ENCODE data around the gene PRR19.
"Not testable (repeated sequence)": the region's sequence is repeated elsewhere in the genome, so short reads cannot be mapped to it uniquely, and the experiment has no call there.

PRR19 gene

DNA sequence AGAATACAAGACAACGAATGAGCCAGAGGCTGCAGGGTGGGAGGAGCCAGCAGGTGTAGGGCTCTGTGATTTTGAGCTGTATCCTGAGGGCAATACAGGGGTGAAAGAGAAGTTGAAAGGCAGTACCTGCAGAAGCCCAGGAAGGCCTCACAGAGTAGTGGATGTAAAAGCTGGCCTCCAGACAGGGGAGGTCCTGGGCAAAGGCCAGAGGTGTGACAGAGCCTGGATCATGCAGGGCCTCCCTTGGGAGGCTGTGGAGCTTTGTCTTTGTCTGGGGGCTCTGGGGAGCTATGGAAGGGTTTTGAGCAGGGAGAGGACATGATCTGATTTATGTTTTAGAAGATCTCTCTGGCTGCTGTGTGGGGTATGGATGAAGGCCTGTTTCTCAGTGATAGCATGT is 26.2 kb downstream of the PRR19 start:
- no peak for DNase-seq (ENCODE audit: low read depth)
- TF ChIP-seq, protein P1, sequence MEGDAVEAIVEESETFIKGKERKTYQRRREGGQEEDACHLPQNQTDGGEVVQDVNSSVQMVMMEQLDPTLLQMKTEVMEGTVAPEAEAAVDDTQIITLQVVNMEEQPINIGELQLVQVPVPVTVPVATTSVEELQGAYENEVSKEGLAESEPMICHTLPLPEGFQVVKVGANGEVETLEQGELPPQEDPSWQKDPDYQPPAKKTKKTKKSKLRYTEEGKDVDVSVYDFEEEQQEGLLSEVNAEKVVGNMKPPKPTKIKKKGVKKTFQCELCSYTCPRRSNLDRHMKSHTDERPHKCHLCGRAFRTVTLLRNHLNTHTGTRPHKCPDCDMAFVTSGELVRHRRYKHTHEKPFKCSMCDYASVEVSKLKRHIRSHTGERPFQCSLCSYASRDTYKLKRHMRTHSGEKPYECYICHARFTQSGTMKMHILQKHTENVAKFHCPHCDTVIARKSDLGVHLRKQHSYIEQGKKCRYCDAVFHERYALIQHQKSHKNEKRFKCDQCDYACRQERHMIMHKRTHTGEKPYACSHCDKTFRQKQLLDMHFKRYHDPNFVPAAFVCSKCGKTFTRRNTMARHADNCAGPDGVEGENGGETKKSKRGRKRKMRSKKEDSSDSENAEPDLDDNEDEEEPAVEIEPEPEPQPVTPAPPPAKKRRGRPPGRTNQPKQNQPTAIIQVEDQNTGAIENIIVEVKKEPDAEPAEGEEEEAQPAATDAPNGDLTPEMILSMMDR (IDR thresholded peaks at IDR 0.05; ENCODE audit: insufficient read depth, low read depth, low read length, missing control alignments), result no peak
- no peak overlapping the region for H3K4me3 ChIP-seq (ENCODE audit: low read length)

DNA sequence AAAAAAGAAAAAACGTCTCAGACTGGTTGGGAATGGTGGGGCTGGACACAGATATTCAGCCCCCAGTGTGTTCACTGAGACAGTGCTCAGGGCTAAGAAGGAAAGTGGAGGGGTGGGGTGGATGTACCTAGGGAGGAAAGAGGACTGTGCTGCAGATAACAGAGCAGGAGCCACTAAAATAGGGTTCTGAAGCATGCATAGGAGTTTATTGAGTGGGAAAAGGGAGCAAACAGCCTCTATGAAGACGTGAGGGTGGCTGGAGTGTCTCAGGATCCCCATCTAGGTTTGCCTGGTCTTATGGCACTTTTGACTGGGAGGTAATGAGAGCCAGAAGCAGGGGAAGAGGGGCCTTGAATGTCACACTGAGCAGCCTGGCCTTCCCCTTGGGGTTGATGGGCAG is 26.9 kb downstream of the PRR19 start:
- DNase-seq (ENCODE audit: low read depth), result no peak
- H3K4me3 ChIP-seq (ENCODE audit: low read length), result no peak overlapping the region
- TF ChIP-seq, protein P1 (IDR thresholded peaks at IDR 0.05; ENCODE audit: insufficient read depth, low read depth, low read length, missing control alignments), result no peak

DNA sequence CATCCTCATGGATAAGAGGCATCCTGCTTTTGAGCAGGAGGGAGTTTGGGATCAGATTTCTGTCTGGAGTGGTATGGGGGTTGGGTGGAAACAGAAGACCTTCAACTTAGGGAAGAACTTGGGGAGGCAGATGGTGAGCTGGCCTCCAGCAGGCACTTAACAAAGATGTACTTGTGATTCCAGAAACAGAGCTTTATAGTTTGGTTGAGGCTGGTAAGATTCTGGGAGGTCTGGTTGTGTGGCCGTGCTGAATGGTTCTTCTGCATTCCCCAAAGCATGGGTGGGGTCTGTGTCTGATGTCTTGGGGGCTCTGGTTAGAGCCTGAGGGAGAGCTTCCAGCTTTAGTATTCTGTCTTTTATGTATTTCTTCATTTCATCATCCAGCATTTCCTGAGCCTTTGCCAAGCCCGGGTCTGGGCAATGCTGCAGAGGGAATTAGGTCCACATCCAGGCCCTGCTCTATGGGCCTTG is 28.3 kb downstream of the PRR19 start:
- TF ChIP-seq, protein P1 (IDR thresholded peaks at IDR 0.05; ENCODE audit: insufficient read depth, low read depth, low read length, missing control alignments), result no peak
- H3K4me3 ChIP-seq (ENCODE audit: low read length), result no peak overlapping the region
- DNase-seq (ENCODE audit: low read depth), result no peak

DNA sequence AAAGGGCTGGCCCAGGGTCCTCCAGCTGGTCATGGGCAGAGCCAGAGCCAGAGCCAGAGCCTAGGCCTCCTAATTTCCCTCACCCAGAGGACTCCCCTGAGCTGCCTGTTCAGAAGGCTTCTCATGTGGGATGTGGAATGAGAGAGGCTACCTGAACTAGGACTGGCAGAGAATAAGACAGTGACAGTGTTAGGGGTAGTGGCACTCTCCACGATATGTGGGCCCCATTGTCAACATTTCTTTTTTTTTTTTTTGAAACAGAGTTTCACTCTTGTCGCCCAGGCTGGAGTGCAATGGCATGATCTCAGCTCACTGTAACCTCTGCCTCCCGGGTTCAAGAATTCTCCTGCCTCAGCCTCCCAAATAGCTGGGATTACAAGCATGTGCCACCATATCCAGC is 29.4 kb downstream of the PRR19 start:
- not testable (repeated sequence) for DNase-seq (ENCODE audit: low read depth); H3K4me3 ChIP-seq (ENCODE audit: low read length)

DNA sequence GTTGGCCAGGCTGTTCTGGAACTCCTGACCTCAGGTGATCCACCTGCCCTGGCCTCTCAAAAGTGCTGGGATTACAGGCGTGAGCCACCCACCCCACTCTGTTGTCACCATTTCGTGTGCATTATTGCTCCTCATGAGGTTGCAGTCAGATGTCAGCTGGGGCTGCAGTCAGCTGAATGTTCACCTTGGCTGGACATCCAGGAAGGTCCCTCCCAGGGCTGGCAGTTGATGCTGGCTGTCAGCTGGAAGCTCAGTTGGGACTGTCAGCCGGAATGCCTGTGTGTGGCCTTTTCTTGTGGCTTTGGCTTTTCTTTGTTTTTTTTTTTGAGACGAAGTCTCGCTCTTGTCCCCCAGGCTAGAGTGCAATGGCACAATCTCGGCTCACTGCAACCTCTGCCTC is 30.1 kb downstream of the PRR19 start:
- TF ChIP-seq, protein P1 (IDR thresholded peaks at IDR 0.05; ENCODE audit: insufficient read depth, low read depth, low read length, missing control alignments), result no peak
- no peak for DNase-seq (ENCODE audit: low read depth)
- no peak overlapping the region for H3K4me3 ChIP-seq (ENCODE audit: low read length)

DNA sequence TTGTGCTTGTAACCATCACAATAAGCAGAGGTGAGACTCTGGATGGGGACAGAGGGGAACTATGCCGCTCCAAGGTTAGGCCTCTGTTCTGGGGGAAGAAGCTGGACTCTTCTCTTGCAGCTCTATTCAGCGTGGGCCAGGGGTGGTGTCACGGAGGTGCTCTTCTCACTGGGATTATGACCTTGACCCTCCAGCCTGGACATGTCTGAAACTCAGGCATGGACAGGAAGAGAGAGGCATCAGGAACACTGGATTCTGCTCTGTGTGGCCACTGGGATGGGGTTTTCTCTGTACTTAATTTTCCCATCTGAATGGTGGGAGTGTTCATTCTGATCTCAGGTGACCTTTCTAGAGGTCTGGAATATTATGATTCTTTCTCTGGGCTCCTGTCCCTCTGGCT is 31.1 kb downstream of the PRR19 start:
- no peak for DNase-seq (ENCODE audit: low read depth)
- TF ChIP-seq, protein P1 (IDR thresholded peaks at IDR 0.05; ENCODE audit: insufficient read depth, low read depth, low read length, missing control alignments), result no peak
- no peak overlapping the region for H3K4me3 ChIP-seq (ENCODE audit: low read length)

DNA sequence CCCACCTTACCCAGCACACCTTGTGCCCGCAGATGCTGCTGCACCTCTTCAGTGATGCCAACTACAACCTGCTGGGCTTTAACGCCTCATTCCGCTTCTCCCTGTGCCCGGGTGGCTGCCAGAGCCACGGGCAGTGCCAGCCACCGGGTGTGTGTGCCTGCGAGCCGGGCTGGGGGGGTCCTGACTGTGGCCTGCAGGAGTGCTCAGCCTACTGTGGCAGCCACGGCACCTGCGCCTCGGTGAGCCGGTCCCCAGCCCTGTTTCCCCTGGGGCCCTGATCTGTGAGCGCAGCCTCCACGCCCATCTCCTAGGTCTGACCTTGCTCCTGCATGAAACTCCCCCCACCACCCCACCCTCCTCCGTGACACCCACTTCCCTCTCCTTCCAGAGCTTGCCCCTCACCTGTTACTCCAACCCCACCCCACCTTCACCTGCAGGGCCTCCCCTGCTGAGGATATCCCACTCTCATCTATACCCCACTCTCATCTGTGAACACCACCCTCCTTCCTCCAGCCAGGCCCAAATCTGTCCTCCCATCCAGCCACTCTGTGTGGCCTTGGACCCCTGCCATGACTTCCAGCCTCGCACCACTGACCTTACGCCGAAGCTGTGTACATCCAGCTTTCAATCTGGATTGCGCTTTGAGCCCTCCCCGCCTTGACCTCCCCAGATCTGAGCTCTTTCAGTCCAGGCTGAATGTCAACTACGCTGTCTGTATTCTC is 32.2 kb downstream of the PRR19 start:
- TF ChIP-seq, protein P1 (IDR thresholded peaks at IDR 0.05; ENCODE audit: insufficient read depth, low read depth, low read length, missing control alignments), result no peak
- DNase-seq (ENCODE audit: low read depth), result no peak
- H3K4me3 ChIP-seq (ENCODE audit: low read length), result no peak overlapping the region
